Retinal pigment epithelial cell (primary cell): Measurements from ENCODE around the gene RPS16.
A peak's percentile ranks its signal among the peaks of the same experiment; 100 is the strongest.

ENCODE experiments used
- DNase-seq: peaks from one replicate; pipeline ENCODE4 v3.0.0-alpha.2; 2010; ENCODE audit warnings: low read depth
- H3K4me3 ChIP-seq: 2 replicates; pipeline ENCODE4 v1.5.1; 2011; ENCODE audit warnings: mild to moderate bottlenecking, low read length, control low read depth, moderate library complexity
- CTCF ChIP-seq: conservative IDR thresholded peaks from 2 replicates; pipeline ENCODE4 v1.5.1; 2011; ENCODE audit warnings: low read depth, low read length, control low read depth, inconsistent platforms

The RPS16 gene

GRCh38 chr19:39475748-39476147 lies 40.0 kb upstream of the RPS16 start:
- DNase-seq: no peak
- TF ChIP-seq CTCF: no peak
- H3K4me3 ChIP-seq: no peak overlapping the region

- H3K4me3 ChIP-seq: no peak overlapping the region
- peak; percentile 97 for TF ChIP-seq CTCF
- no peak for DNase-seq
Measured at GRCh38 chr19:39474139-39474620, 38.4 kb upstream of the RPS16 start.

- TF ChIP-seq CTCF: no peak
- no peak overlapping the region for H3K4me3 ChIP-seq
- no peak for DNase-seq
Measured at GRCh38 chr19:39473443-39473960, 37.8 kb upstream of the RPS16 start.

GRCh38 chr19:39472746-39473442 lies 37.1 kb upstream of the RPS16 start:
- TF ChIP-seq CTCF: no peak
- no peak overlapping the region for H3K4me3 ChIP-seq
- no peak for DNase-seq

GRCh38 chr19:39471756-39472536 lies 36.2 kb upstream of the RPS16 start:
- TF ChIP-seq CTCF: no peak
- no peak overlapping the region for H3K4me3 ChIP-seq
- no peak for DNase-seq

- DNase-seq: no peak
- H3K4me3 ChIP-seq: no peak overlapping the region
- TF ChIP-seq CTCF: no peak
Measured at GRCh38 chr19:39470724-39471339, 35.1 kb upstream of the RPS16 start.
